ENCODE measurements around the gene ABLIM2.

The ABLIM2 gene

GRCh38 chr4:7978907-7979651 is 179.5 kb downstream of the ABLIM2 start:
- no peak overlapping the region for H2AFZ ChIP-seq (ENCODE audit: low read length)
- H3K36me3 ChIP-seq (replicated peaks; ENCODE audit: insufficient read depth, low read length), result no peaks in the 10 kb centered on the region
- TF ChIP-seq EZH2 (optimal IDR thresholded peaks at IDR 0.05; ENCODE audit: low read depth, low read length) (no peak), CTCF (IDR thresholded peaks at IDR 0.05; ENCODE audit: low read length) (no peak), EZH2phosphoT487 (IDR thresholded peaks at IDR 0.05; ENCODE audit: low read length) (no peak)
- H3K4me2 ChIP-seq (ENCODE audit: low read depth, low read length), result no peak overlapping the region
- no peaks in the 10 kb centered on the region for H4K20me1 ChIP-seq (ENCODE audit: insufficient read depth, low read length)
- no peak overlapping the region for H3K27ac ChIP-seq (ENCODE audit: low read length)
- DNase-seq, result no peak
- H3K4me1 ChIP-seq (ENCODE audit: low read length), result no peaks in the 10 kb centered on the region
- no peaks in the 10 kb centered on the region for H3F3A ChIP-seq (ENCODE audit: insufficient read depth, low read length)
- no peaks in the 10 kb centered on the region for H3K9me2 ChIP-seq (replicated peaks; ENCODE audit: insufficient read depth, low read length)
- no peak overlapping the region for H3K4me3 ChIP-seq (ENCODE audit: low read length)
- H3K79me2 ChIP-seq (ENCODE audit: low read length), result no peaks in the 10 kb centered on the region
- H3K27me3 ChIP-seq (replicated peaks; ENCODE audit: insufficient read depth, low read length), result peaks cover 81% of the 10 kb centered on the region
- no peaks in the 10 kb centered on the region for H3K9me3 ChIP-seq (replicated peaks; ENCODE audit: insufficient read depth, low read length)
- no peak overlapping the region for H3K9ac ChIP-seq (ENCODE audit: low read length)

- TF ChIP-seq EZH2phosphoT487 (IDR thresholded peaks at IDR 0.05; ENCODE audit: low read length), result no peak
- TF ChIP-seq EZH2 (optimal IDR thresholded peaks at IDR 0.05; ENCODE audit: low read depth, low read length), result no peak
- no peak for TF ChIP-seq CTCF (IDR thresholded peaks at IDR 0.05; ENCODE audit: low read length)
- no peak for DNase-seq
Measured at GRCh38 chr4:7978489-7978888, 180.1 kb downstream of the ABLIM2 start.

GRCh38 chr4:7976634-7977033 is 182.0 kb downstream of the ABLIM2 start:
- H3K36me3 ChIP-seq (replicated peaks; ENCODE audit: insufficient read depth, low read length), result no peaks in the 10 kb centered on the region
- DNase-seq, result no peak
- H3K9me2 ChIP-seq (replicated peaks; ENCODE audit: insufficient read depth, low read length), result no peaks in the 10 kb centered on the region
- no peak overlapping the region for H3K9ac ChIP-seq (ENCODE audit: low read length)
- H3K4me2 ChIP-seq (ENCODE audit: low read depth, low read length), result no peak overlapping the region
- no peak overlapping the region for H3K4me3 ChIP-seq (ENCODE audit: low read length)
- no peaks in the 10 kb centered on the region for H4K20me1 ChIP-seq (ENCODE audit: insufficient read depth, low read length)
- no peaks in the 10 kb centered on the region for H3K4me1 ChIP-seq (ENCODE audit: low read length)
- no peak overlapping the region for H3K27ac ChIP-seq (ENCODE audit: low read length)
- no peaks in the 10 kb centered on the region for H3K9me3 ChIP-seq (replicated peaks; ENCODE audit: insufficient read depth, low read length)
- no peak overlapping the region for H2AFZ ChIP-seq (ENCODE audit: low read length)
- H3F3A ChIP-seq (ENCODE audit: insufficient read depth, low read length), result no peaks in the 10 kb centered on the region
- no peak for TF ChIP-seq EZH2phosphoT487 (IDR thresholded peaks at IDR 0.05; ENCODE audit: low read length)
- TF ChIP-seq EZH2 (optimal IDR thresholded peaks at IDR 0.05; ENCODE audit: low read depth, low read length), result no peak
- TF ChIP-seq CTCF (IDR thresholded peaks at IDR 0.05; ENCODE audit: low read length), result no peak
- peaks cover 70% of the 10 kb centered on the region for H3K27me3 ChIP-seq (replicated peaks; ENCODE audit: insufficient read depth, low read length)
- H3K79me2 ChIP-seq (ENCODE audit: low read length), result no peaks in the 10 kb centered on the region

More at GRCh38 chr4:7978489-7978888, 180.1 kb downstream of the ABLIM2 start:
- Histone ChIP-seq H3K9ac (ENCODE audit: low read length) (no peak overlapping the region), H3K36me3 (replicated peaks; ENCODE audit: insufficient read depth, low read length) (no peaks in the 10 kb centered on the region), H3K9me3 (replicated peaks; ENCODE audit: insufficient read depth, low read length) (no peaks in the 10 kb centered on the region), H3K4me2 (ENCODE audit: low read depth, low read length) (no peak overlapping the region), H3F3A (ENCODE audit: insufficient read depth, low read length) (no peaks in the 10 kb centered on the region), H3K27ac (ENCODE audit: low read length) (no peak overlapping the region), H2AFZ (ENCODE audit: low read length) (no peak overlapping the region), H3K4me1 (ENCODE audit: low read length) (no peaks in the 10 kb centered on the region), H4K20me1 (ENCODE audit: insufficient read depth, low read length) (no peaks in the 10 kb centered on the region), H3K4me3 (ENCODE audit: low read length) (no peak overlapping the region), H3K9me2 (replicated peaks; ENCODE audit: insufficient read depth, low read length) (no peaks in the 10 kb centered on the region), H3K79me2 (ENCODE audit: low read length) (no peaks in the 10 kb centered on the region), H3K27me3 (replicated peaks; ENCODE audit: insufficient read depth, low read length) (peaks cover 75% of the 10 kb centered on the region)
